SKM-1 (cell line): ENCODE data around the gene MOGAT1.

ENCODE experiments used
- DNase-seq: peaks from one replicate; lab custom pipeline; 2025; ENCODE audit not compliant: unreplicated experiment; lab: John Stamatoyannopoulos, UW

MOGAT1 gene

GRCh38 chr2:222671259-222672067 is at the start of gene MOGAT1:
TSS of gene MOGAT1 (plus strand) at chr2:222671658. CDS start at chr2:222671786, 128 bp downstream.
- DNase-seq: no peak

GRCh38 chr2:222621893-222622292 is 49.6 kb upstream of the MOGAT1 start:
- no peak for DNase-seq

GRCh38 chr2:222622910-222623309 is 48.5 kb upstream of the MOGAT1 start:
- DNase-seq: no peak

- DNase-seq: no peak
These were observed 47.6 kb upstream of the MOGAT1 start for GRCh38 chr2:222623756-222624309.

- DNase-seq: no peak
These were observed 43.7 kb upstream of the MOGAT1 start for GRCh38 chr2:222627764-222628163.

GRCh38 chr2:222635295-222635694 is 36.2 kb upstream of the MOGAT1 start:
- DNase-seq: no peak

GRCh38 chr2:222637067-222637466 is 34.4 kb upstream of the MOGAT1 start:
- no peak for DNase-seq

GRCh38 chr2:222641336-222641735 is 30.1 kb upstream of the MOGAT1 start:
- no peak for DNase-seq

GRCh38 chr2:222643134-222643533 is 28.3 kb upstream of the MOGAT1 start:
- DNase-seq: no peak

GRCh38 chr2:222646008-222646407 is 25.4 kb upstream of the MOGAT1 start:
- DNase-seq: no peak

GRCh38 chr2:222649801-222650200 is 21.7 kb upstream of the MOGAT1 start:
- DNase-seq: no peak

GRCh38 chr2:222651718-222652418 is 19.6 kb upstream of the MOGAT1 start:
- DNase-seq: no peak

- DNase-seq: no peak
These were observed 18.8 kb upstream of the MOGAT1 start for GRCh38 chr2:222652491-222653255.

GRCh38 chr2:222653280-222653679 is 18.2 kb upstream of the MOGAT1 start:
- no peak for DNase-seq

GRCh38 chr2:222655787-222656525 is 15.5 kb upstream of the MOGAT1 start, which contains the start of gene FARSB:
TSS of gene FARSB (minus strand) at chr2:222656092. CDS start at chr2:222656073, 19 bp downstream.
- peak; percentile 96 for DNase-seq

GRCh38 chr2:222656526-222657446 is 14.7 kb upstream of the MOGAT1 start:
- DNase-seq: no peak

GRCh38 chr2:222663479-222663878 is 8.0 kb upstream of the MOGAT1 start:
- DNase-seq: no peak

GRCh38 chr2:222668494-222669154 is 2.8 kb upstream of the MOGAT1 start:
- no peak for DNase-seq

GRCh38 chr2:222669353-222669752 is 2.1 kb upstream of the MOGAT1 start:
- no peak for DNase-seq
